Thyroid gland (tissue), 4 donors: ENCODE measurements around the gene SYAP1. TPM values are rescaled to one million over a fixed set of nuclear protein-coding genes. Genes with fewer than 3 reads are reported as not detected.
"Not testable (repeated sequence)": the region's sequence is repeated elsewhere in the genome, so short reads cannot be mapped to it uniquely, and the experiment has no call there.

Experiments used
- DNase-seq, 2 donors: peaks; one replicate each; pipeline ENCODE4 v3.0.0-alpha.2; 2019
- H3K27ac ChIP-seq, 3 donors: fragments of 200-600 bp; sonication (generic); 1 replicate in 2 of 3; 2 replicates in 1 of 3; pipeline ENCODE4 v1.5.1; 2016 to 2019; ENCODE audit warnings: mild to moderate bottlenecking in 1 of 3, moderate library complexity in 1 of 3
- H3K27me3 ChIP-seq: fragments of 200-600 bp; sonication (generic); one replicate; pipeline ENCODE4 v1.5.1; 2019
- H3K36me3 ChIP-seq, 2 donors: fragments of 200-600 bp; sonication (generic); one replicate each; pipeline ENCODE4 v1.5.1; 2016 to 2019
- H3K4me1 ChIP-seq, 2 donors: fragments of 200-600 bp; sonication (generic); one replicate each; pipeline ENCODE4 v1.5.1; 2017 to 2019
- H3K4me3 ChIP-seq, 3 donors: fragments of 200-600 bp; sonication (generic); replicated peaks in 1 of 3; 1 replicate in 2 of 3; 2 replicates in 1 of 3; pipeline ENCODE4 v1.5.1; 2016; ENCODE audit warnings: mild to moderate bottlenecking in 1 of 3
- H3K9me3 ChIP-seq: fragments of 200-600 bp; sonication (generic); one replicate; pipeline ENCODE4 v1.5.1; 2017
- CTCF ChIP-seq, 6 experiments: fragments of 200-600 bp in 3 of 6; fragments of 450-650 bp in 3 of 6; sonication (generic) in 3 of 6; IDR thresholded peaks; one replicate each; pipeline ENCODE4 v1.5.1; 2016 to 2019; ENCODE audit warnings: antibody characterized with exemption in 6 of 6, mild to moderate bottlenecking in 2 of 6, inconsistent platforms in 1 of 6, moderate library complexity in 1 of 6
- POLR2A ChIP-seq, 2 donors: fragments of 450-650 bp; IDR thresholded peaks; one replicate each; pipeline ENCODE4 v1.6.1; 2017; ENCODE audit warnings: antibody characterized with exemption in 2 of 2, mild to moderate bottlenecking in 2 of 2, moderate library complexity in 1 of 2
- WGBS, 2 donors: methylation state at CpG; one replicate each; pipeline ENCODE4 v1.1.5; 2017; 5-methylcytosine and 5-hydroxymethylcytosine counted together
- intact Hi-C: fragments of 100-400 bp; cut with DNase I; formaldehyde crosslinking; loops from one replicate; pipeline ENCODE4 v1.15.1; 2023
- total RNA-seq, 4 donors: library from RNA; depleted of rRNA; stranded (reverse); fragments of >200 nt; gene quantifications; one replicate each; pipeline ENCODE4 v1.2.3, GENCODE V29; 2016

SYAP1 gene
- total RNA-seq, 4 donors from 2014 or later: 24.7 to 34.2 (median 31.0) TPM

DNA sequence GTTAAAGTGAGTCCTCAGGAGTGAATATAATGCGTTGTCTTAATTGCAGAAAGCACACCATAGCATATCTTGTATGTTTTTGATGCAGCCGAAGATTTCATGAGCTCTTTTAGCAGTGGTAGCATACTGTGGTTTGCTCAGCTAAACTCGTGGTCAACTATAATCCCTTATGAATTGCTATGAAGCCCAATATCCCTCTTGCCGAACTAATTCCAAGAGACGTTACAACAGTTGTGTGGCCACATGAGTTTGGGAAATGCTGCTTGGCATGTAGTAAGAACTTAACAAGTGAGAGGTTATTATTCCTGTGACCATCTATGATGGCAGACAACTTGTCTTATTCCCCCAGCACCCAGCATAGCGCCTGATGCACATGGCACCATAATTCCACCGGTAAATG, 30.7 kb downstream of the SYAP1 start:
- no peak for TF ChIP-seq POLR2A (IDR thresholded peaks at IDR 0.05)
- no peak for TF ChIP-seq CTCF (IDR thresholded peaks at IDR 0.05)
- H3K27me3 ChIP-seq: no peaks in the 10 kb centered on the region
- H3K4me1 ChIP-seq: no peaks in the 10 kb centered on the region
- H3K4me3 ChIP-seq: no peak overlapping the region
- H3K27ac ChIP-seq: no peak overlapping the region
- peaks cover 12 to 21% of the 10 kb centered on the region in 2 donors for H3K36me3 ChIP-seq
- whole genome bisulfite sequencing, 2 donors: 93 to 98% methylated on average over 6 to 7 of the region's 7 CpGs
- no peak for DNase-seq
- intact Hi-C loops: no loop called here
- H3K9me3 ChIP-seq: no peaks in the 10 kb centered on the region

- Histone ChIP-seq H3K4me1 (no peaks in the 10 kb centered on the region), H3K27ac (no peak overlapping the region), H3K27me3 (no peaks in the 10 kb centered on the region), H3K9me3 (no peaks in the 10 kb centered on the region), H3K36me3 (peaks cover 22 to 30% of the 10 kb centered on the region in 2 donors), H3K4me3 (no peak overlapping the region)
- DNase-seq: no peak
- intact Hi-C loops: no loop called here
- 83 to 96% methylated on average over 1 to 2 of the region's 2 CpGs for WGBS, 2 donors
- TF ChIP-seq CTCF (IDR thresholded peaks at IDR 0.05) (no peak), POLR2A (IDR thresholded peaks at IDR 0.05) (no peak)
These were observed 34.6 kb downstream of the SYAP1 start for GRCh38 chrX:16754019-16754418.

- Histone ChIP-seq H3K9me3 (no peaks in the 10 kb centered on the region), H3K36me3 (peaks cover 22 to 36% of the 10 kb centered on the region in 2 donors), H3K4me3 (no peak overlapping the region), H3K27ac (no peak overlapping the region), H3K4me1 (no peaks in the 10 kb centered on the region), H3K27me3 (no peaks in the 10 kb centered on the region)
- no peak for DNase-seq
- 92 to 96% methylated on average over 4 of the region's 4 CpGs for WGBS, 2 donors
- TF ChIP-seq POLR2A (IDR thresholded peaks at IDR 0.05): no peak
- TF ChIP-seq CTCF (IDR thresholded peaks at IDR 0.05): no peak
- intact Hi-C loops: no loop called here
These were observed 37.3 kb downstream of the SYAP1 start for GRCh38 chrX:16756724-16757123.

DNA sequence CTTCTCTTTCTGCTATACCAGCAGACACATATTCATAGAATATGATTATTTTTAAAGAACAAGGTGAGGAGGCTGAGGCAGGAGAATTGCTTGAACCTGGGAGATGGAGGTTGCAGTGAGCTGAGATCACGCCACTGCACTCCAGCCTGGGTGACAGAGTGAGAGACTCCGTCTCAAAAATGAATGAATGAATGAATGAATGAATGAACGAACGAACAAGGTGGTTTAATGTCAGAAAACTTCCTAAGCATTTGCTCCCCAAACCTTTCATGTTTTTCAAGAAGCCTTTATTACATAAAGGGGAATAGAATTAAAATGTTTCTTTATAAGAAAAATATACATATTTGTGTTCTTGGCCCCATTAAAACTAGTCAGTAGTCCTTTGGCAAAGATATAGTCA, 42.1 kb downstream of the SYAP1 start:
- WGBS, 2 donors: 93 to 95% methylated on average over 4 of the region's 4 CpGs
- H3K27ac ChIP-seq, H3K4me3 ChIP-seq, intact Hi-C loops, H3K4me1 ChIP-seq, H3K27me3 ChIP-seq, H3K9me3 ChIP-seq, DNase-seq: not testable (repeated sequence)
- peaks cover 12 to 26% of the 10 kb centered on the region in 2 donors for H3K36me3 ChIP-seq

DNA sequence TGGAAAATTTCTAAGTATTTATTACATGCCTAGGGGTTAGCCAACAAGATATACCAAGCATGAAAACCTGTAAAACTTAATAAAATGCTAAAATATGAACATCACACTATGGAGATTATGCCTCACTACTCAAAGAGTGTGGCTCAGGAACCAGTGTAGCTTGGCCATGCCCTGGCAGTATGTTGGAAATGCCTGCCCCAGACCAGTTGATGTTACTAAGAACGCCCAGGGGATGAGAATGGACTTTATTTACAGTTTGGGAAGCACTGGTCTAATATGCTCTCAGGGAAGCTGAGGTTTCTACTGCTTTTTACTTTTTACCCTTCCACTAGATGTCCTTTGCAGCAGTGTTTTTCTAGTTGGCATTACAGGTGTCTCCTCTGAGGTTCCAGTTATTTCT, 43.2 kb downstream of the SYAP1 start:
- Histone ChIP-seq H3K36me3 (peaks cover 11 to 18% of the 10 kb centered on the region in 2 donors), H3K9me3 (no peaks in the 10 kb centered on the region), H3K27ac (no peak overlapping the region), H3K4me1 (no peaks in the 10 kb centered on the region), H3K27me3 (no peaks in the 10 kb centered on the region), H3K4me3 (no peak overlapping the region)
- WGBS, 2 donors: 88% methylated on average over 1 of the region's 1 CpG; no CpG with 5 or more reads in 1 of the 2 donors
- TF ChIP-seq POLR2A (IDR thresholded peaks at IDR 0.05) (no peak), CTCF (IDR thresholded peaks at IDR 0.05) (no peak)
- intact Hi-C loops: no loop called here
- DNase-seq: no peak

GRCh38 chrX:16765594-16765993, 46.2 kb downstream of the SYAP1 start:
- H3K4me3 ChIP-seq: no peak overlapping the region
- H3K36me3 ChIP-seq: no peaks in the 10 kb centered on the region
- WGBS, 2 donors: 65 to 94% methylated on average over 2 of the region's 2 CpGs
- TF ChIP-seq CTCF (IDR thresholded peaks at IDR 0.05): no peak
- no peak for TF ChIP-seq POLR2A (IDR thresholded peaks at IDR 0.05)
- DNase-seq: no peak
- H3K9me3 ChIP-seq: no peaks in the 10 kb centered on the region
- intact Hi-C loops: no loop called here
- H3K27ac ChIP-seq: no peak overlapping the region
- H3K4me1 ChIP-seq: no peaks in the 10 kb centered on the region
- no peaks in the 10 kb centered on the region for H3K27me3 ChIP-seq
